ENCODE measurements around the gene ARHGAP15. TPM values are rescaled to one million over a fixed set of nuclear protein-coding genes. Genes with fewer than 3 reads are reported as not detected.
A peak's percentile ranks its signal among the peaks of the same experiment; 100 is the strongest.

ARHGAP15 gene
- total RNA-seq, 3 donors from 2014 or later (not counting 1 experiment from before 2014, with no cell fraction given): 148 to 168 (median 165) TPM

GRCh38 chr2:143296089-143296488 lies 166.9 kb downstream of the ARHGAP15 start:
- no peak for ATAC-seq
- Mint-ChIP-seq H3K4me1 (peaks cover 42 to 43% of the 10 kb centered on the region in 2 donors), H3K4me3 (no peak overlapping the region), H3K9me3 (no peaks in the 10 kb centered on the region), H3K36me3 (no peaks in the 10 kb centered on the region), H3K27ac (no peak overlapping the region), H3K27me3 (ENCODE audit: low read depth in 2 of 2) (no peaks in the 10 kb centered on the region)
- 91% methylated on average over 3 of the region's 3 CpGs for WGBS (ENCODE audit: insufficient coverage)
- Histone ChIP-seq H3K27me3 (ENCODE audit: control insufficient read depth, insufficient read depth, low read length) (no peaks in the 10 kb centered on the region), H3K27ac (ENCODE audit: low read length) (no peak overlapping the region), H3K4me3 (ENCODE audit: low read length) (no peak overlapping the region), H3K4me1 (ENCODE audit: control insufficient read depth, insufficient read depth, low read length) (no peaks in the 10 kb centered on the region), H3K36me3 (ENCODE audit: control insufficient read depth, insufficient read depth, low read length) (peaks cover 3% of the 10 kb centered on the region), H3K9me3 (ENCODE audit: control insufficient read depth, insufficient read depth, low read length) (no peaks in the 10 kb centered on the region)
- no peak for DNase-seq
- intact Hi-C loops (cut with micrococcal nuclease): no loop called here
- no peak for TF ChIP-seq CTCF (IDR thresholded peaks at IDR 0.05)

DNA sequence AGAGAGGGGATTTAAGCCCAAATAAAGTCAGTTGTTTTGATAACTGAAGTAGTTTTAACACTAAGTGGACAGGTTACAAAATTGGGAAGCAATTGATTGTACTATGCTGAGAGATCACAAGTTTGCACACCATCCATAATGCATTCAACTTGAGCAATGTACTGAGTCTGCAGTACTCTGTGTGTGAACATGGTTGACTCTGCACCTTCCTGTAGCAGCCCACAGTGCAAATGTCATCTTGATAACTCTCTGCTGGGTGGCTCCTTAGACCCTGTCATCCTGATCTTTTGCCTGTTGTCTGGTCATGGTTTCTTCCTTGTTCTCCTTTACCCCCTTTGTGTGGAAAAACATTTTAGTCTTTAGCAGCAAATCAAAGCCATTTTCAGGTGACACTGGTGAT lies 168.0 kb downstream of the ARHGAP15 start:
- H3K4me1 Mint-ChIP-seq: peaks cover 42 to 43% of the 10 kb centered on the region in 2 donors
- no peaks in the 10 kb centered on the region for H3K36me3 Mint-ChIP-seq
- H3K27ac Mint-ChIP-seq: no peak overlapping the region
- no peaks in the 10 kb centered on the region for H3K9me3 ChIP-seq (ENCODE audit: control insufficient read depth, insufficient read depth, low read length)
- intact Hi-C loops (cut with micrococcal nuclease): no loop called here
- no peak overlapping the region for H3K4me3 Mint-ChIP-seq
- ATAC-seq (peak in 1 of 3 donors; percentile 45), DNase-seq (no peak)
- H3K36me3 ChIP-seq (ENCODE audit: control insufficient read depth, insufficient read depth, low read length): peaks cover 6% of the 10 kb centered on the region
- H3K9me3 Mint-ChIP-seq: no peaks in the 10 kb centered on the region
- no peaks in the 10 kb centered on the region for H3K27me3 ChIP-seq (ENCODE audit: control insufficient read depth, insufficient read depth, low read length)
- no peak for TF ChIP-seq CTCF (IDR thresholded peaks at IDR 0.05)
- H3K27me3 Mint-ChIP-seq (ENCODE audit: low read depth in 2 of 2): no peaks in the 10 kb centered on the region
- H3K27ac ChIP-seq (ENCODE audit: low read length): no peak overlapping the region
- H3K4me3 ChIP-seq (ENCODE audit: low read length): no peak overlapping the region
- no peaks in the 10 kb centered on the region for H3K4me1 ChIP-seq (ENCODE audit: control insufficient read depth, insufficient read depth, low read length)

- Mint-ChIP-seq H3K9me3 (no peaks in the 10 kb centered on the region), H3K4me3 (no peak overlapping the region), H3K4me1 (peaks cover 32 to 37% of the 10 kb centered on the region in 2 donors), H3K27me3 (ENCODE audit: low read depth in 2 of 2) (no peaks in the 10 kb centered on the region), H3K36me3 (no peaks in the 10 kb centered on the region), H3K27ac (no peak overlapping the region)
- no peak for TF ChIP-seq CTCF (IDR thresholded peaks at IDR 0.05)
- H3K4me3 ChIP-seq (ENCODE audit: low read length): no peak overlapping the region
- H3K27ac ChIP-seq (ENCODE audit: low read length): no peak overlapping the region
- H3K4me1 ChIP-seq (ENCODE audit: control insufficient read depth, insufficient read depth, low read length): no peaks in the 10 kb centered on the region
- DNase-seq (no peak), ATAC-seq (no peak)
- intact Hi-C loops (cut with micrococcal nuclease): no loop called here
- no peaks in the 10 kb centered on the region for H3K27me3 ChIP-seq (ENCODE audit: control insufficient read depth, insufficient read depth, low read length)
- H3K36me3 ChIP-seq (ENCODE audit: control insufficient read depth, insufficient read depth, low read length): peaks cover 6% of the 10 kb centered on the region
- H3K9me3 ChIP-seq (ENCODE audit: control insufficient read depth, insufficient read depth, low read length): no peaks in the 10 kb centered on the region
Observed at GRCh38 chr2:143300536-143300935, 171.3 kb downstream of the ARHGAP15 start.

DNA sequence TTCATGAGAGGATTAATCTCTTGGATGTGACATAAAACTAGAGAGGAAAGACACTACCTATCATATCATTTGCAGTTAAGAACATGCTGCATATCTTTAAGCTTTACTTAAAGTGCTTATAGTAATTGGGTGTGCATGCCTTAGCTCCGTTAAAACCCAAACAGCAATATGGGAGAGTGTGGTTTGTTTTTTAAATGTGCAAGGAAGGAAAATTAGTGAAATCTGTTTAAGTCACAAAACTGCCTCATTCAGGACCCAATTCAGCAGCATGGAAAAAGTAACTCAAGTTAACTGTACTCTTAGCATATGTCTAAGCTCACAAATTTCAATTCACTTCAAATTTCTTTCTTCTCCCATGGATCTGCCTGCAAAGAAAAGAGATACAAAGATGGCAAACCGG lies 182.2 kb downstream of the ARHGAP15 start:
- no peak overlapping the region for H3K27ac ChIP-seq (ENCODE audit: low read length)
- 97% methylated on average over 2 of the region's 2 CpGs for WGBS (ENCODE audit: insufficient coverage)
- no peak for TF ChIP-seq CTCF (IDR thresholded peaks at IDR 0.05)
- no peaks in the 10 kb centered on the region for H3K9me3 ChIP-seq (ENCODE audit: control insufficient read depth, insufficient read depth, low read length)
- H3K36me3 Mint-ChIP-seq: no peaks in the 10 kb centered on the region
- H3K9me3 Mint-ChIP-seq: no peaks in the 10 kb centered on the region
- no peak overlapping the region for H3K4me3 ChIP-seq (ENCODE audit: low read length)
- intact Hi-C loops (cut with micrococcal nuclease): no loop called here
- DNase-seq (no peak), ATAC-seq (no peak)
- no peaks in the 10 kb centered on the region for H3K36me3 ChIP-seq (ENCODE audit: control insufficient read depth, insufficient read depth, low read length)
- no peaks in the 10 kb centered on the region for H3K27me3 Mint-ChIP-seq (ENCODE audit: low read depth in 2 of 2)
- no peaks in the 10 kb centered on the region for H3K4me1 ChIP-seq (ENCODE audit: control insufficient read depth, insufficient read depth, low read length)
- H3K27ac Mint-ChIP-seq: peak overlapping the region in 1 of 2 donors; percentile 69
- H3K4me1 Mint-ChIP-seq: peaks cover 30 to 36% of the 10 kb centered on the region in 2 donors
- H3K4me3 Mint-ChIP-seq: no peak overlapping the region
- H3K27me3 ChIP-seq (ENCODE audit: control insufficient read depth, insufficient read depth, low read length): no peaks in the 10 kb centered on the region

All from natural killer cell (primary cell).